ENCODE data around the gene TBX21.
A peak's percentile ranks its signal among the peaks of the same experiment; 100 is the strongest.

Gene TBX21

DNA sequence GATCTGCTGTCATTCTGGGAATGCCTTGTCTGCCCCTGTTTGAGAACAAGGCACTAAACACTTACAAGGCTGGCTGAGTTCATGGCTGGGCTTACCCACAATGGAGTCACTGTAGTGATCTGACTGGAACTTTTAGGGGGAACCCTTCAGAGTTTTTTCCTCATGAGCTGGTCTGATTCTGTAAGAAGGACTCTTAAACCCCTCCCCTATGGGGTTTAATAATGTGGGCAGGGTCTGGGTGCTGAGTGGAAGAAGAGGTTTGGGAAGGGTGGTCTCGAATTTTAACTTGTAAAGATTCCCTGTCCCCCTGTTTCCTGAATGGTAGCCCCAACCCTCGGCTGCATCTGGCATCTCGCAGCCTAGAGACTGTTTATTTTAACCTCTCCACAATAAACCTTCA lies 58.0 kb downstream of the TBX21 start:
- TF ChIP-seq PRDM10 (tag by site-specific recombination; IDR thresholded peaks at IDR 0.05) (peak; percentile 98), ZFP37 (tag by site-specific recombination; IDR thresholded peaks at IDR 0.05) (no peak), ZNF624 (tag by site-specific recombination; IDR thresholded peaks at IDR 0.05) (no peak), ZNF692 (tag by site-specific recombination; IDR thresholded peaks at IDR 0.05) (no peak)
- H3K4me3 ChIP-seq (ENCODE audit: low read depth, low read length) = no peak overlapping the region
- CTCF ChIA-PET = interaction anchor here (0.6 to 1.1 kb wide), 3 partner anchors 25 to 56 kb away, joined by 3 to 4 read pairs (median 3); no protein-coding TSS in a partner anchor

GRCh38 chr17:47792457-47792856 lies 59.4 kb downstream of the TBX21 start:
- Histone ChIP-seq H3K9me3 (ENCODE audit: control insufficient read depth, insufficient read depth, low read depth, low read length) (no peaks in the 10 kb centered on the region), H3K4me3 (ENCODE audit: low read depth, low read length) (no peak overlapping the region), H3K36me3 (ENCODE audit: control insufficient read depth in 2 of 2, insufficient read depth in 1 of 2, low read length in 2 of 2) (no peaks in the 10 kb centered on the region), H3K4me1 (ENCODE audit: control insufficient read depth, insufficient read depth, low read length) (0 out of 2 replicates have a peak, but pooled peaks cover 2% of the 10 kb centered on the region), H3K27ac (ENCODE audit: extremely low read depth, low read depth, low read length) (no peak overlapping the region)
- POLR2A ChIA-PET = no interaction called here
- CTCF ChIA-PET = interaction anchor here (0.6 to 1.2 kb wide), 3 partner anchors 16 to 58 kb away, joined by 3 read pairs; no protein-coding TSS in a partner anchor
- TF ChIP-seq, protein P1, sequence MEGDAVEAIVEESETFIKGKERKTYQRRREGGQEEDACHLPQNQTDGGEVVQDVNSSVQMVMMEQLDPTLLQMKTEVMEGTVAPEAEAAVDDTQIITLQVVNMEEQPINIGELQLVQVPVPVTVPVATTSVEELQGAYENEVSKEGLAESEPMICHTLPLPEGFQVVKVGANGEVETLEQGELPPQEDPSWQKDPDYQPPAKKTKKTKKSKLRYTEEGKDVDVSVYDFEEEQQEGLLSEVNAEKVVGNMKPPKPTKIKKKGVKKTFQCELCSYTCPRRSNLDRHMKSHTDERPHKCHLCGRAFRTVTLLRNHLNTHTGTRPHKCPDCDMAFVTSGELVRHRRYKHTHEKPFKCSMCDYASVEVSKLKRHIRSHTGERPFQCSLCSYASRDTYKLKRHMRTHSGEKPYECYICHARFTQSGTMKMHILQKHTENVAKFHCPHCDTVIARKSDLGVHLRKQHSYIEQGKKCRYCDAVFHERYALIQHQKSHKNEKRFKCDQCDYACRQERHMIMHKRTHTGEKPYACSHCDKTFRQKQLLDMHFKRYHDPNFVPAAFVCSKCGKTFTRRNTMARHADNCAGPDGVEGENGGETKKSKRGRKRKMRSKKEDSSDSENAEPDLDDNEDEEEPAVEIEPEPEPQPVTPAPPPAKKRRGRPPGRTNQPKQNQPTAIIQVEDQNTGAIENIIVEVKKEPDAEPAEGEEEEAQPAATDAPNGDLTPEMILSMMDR (tag by site-specific recombination; IDR thresholded peaks at IDR 0.05) = no peak
- TF ChIP-seq ZNF664 (tag by site-specific recombination; IDR thresholded peaks at IDR 0.05) = peak; percentile 98

More for the DNA sequence above, 58.0 kb downstream of the TBX21 start:
- no peak overlapping the region for H3K27ac ChIP-seq (ENCODE audit: extremely low read depth, low read depth, low read length)
- no peaks in the 10 kb centered on the region for H3K36me3 ChIP-seq (ENCODE audit: control insufficient read depth in 2 of 2, insufficient read depth in 1 of 2, low read length in 2 of 2)
- POLR2A ChIA-PET = no interaction called here
- H3K4me1 ChIP-seq (ENCODE audit: control insufficient read depth, insufficient read depth, low read length) = 0 out of 2 replicates have a peak, but pooled peaks cover 2% of the 10 kb centered on the region
- H3K9me3 ChIP-seq (ENCODE audit: control insufficient read depth, insufficient read depth, low read depth, low read length) = no peaks in the 10 kb centered on the region

DNA sequence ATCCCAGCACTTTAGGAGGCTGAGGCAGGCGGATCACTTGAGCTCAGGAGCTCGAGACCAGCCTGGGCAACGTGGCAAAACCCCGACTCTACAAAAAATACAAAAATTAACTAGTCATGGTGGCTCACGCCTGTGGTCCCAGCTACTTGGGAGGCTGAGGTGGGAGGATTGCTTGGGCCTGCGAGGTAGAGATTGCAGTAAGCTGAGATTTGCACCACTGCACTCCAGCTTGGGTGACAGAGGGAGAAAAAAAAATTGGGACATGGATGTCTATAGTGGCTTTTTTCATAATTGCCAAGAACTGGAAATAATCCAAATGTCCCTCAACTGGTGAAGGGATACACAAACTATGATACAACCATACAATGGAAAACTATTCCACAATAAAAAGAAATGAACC lies 59.9 kb downstream of the TBX21 start:
- Histone ChIP-seq H3K36me3 (ENCODE audit: control insufficient read depth in 2 of 2, insufficient read depth in 1 of 2, low read length in 2 of 2) (no peaks in the 10 kb centered on the region), H3K4me1 (ENCODE audit: control insufficient read depth, insufficient read depth, low read length) (0 out of 2 replicates have a peak, but pooled peaks cover 2% of the 10 kb centered on the region), H3K4me3 (ENCODE audit: low read depth, low read length) (no peak overlapping the region), H3K27ac (ENCODE audit: extremely low read depth, low read depth, low read length) (no peak overlapping the region), H3K9me3 (ENCODE audit: control insufficient read depth, insufficient read depth, low read depth, low read length) (no peaks in the 10 kb centered on the region)
- TF ChIP-seq ZNF350 (tag by site-specific recombination; IDR thresholded peaks at IDR 0.05) (no peak), ZNF324 (tag by site-specific recombination; IDR thresholded peaks at IDR 0.05) (no peak), ZNF133 (tag by site-specific recombination; IDR thresholded peaks at IDR 0.05) (no peak), GLIS1 (tag by site-specific recombination; IDR thresholded peaks at IDR 0.05) (no peak), ZNF843 (tag by site-specific recombination; IDR thresholded peaks at IDR 0.05) (no peak), ZNF26 (tag by site-specific recombination; IDR thresholded peaks at IDR 0.05) (no peak), ZNF521 (tag by site-specific recombination; IDR thresholded peaks at IDR 0.05) (no peak), ZNF37A (tag by site-specific recombination; IDR thresholded peaks at IDR 0.05) (no peak), ZNF423 (tag by site-specific recombination; IDR thresholded peaks at IDR 0.05) (no peak), GFI1B (tag by site-specific recombination; IDR thresholded peaks at IDR 0.05) (no peak), ZBTB17 (tag by site-specific recombination; IDR thresholded peaks at IDR 0.05) (no peak), FEZF1 (tag by site-specific recombination; IDR thresholded peaks at IDR 0.05) (no peak), ZNF658 (tag by site-specific recombination; IDR thresholded peaks at IDR 0.05) (no peak), ZNF302 (tag by site-specific recombination; IDR thresholded peaks at IDR 0.05; ENCODE audit: low read depth) (no peak)
- TF ChIP-seq, protein P2, sequence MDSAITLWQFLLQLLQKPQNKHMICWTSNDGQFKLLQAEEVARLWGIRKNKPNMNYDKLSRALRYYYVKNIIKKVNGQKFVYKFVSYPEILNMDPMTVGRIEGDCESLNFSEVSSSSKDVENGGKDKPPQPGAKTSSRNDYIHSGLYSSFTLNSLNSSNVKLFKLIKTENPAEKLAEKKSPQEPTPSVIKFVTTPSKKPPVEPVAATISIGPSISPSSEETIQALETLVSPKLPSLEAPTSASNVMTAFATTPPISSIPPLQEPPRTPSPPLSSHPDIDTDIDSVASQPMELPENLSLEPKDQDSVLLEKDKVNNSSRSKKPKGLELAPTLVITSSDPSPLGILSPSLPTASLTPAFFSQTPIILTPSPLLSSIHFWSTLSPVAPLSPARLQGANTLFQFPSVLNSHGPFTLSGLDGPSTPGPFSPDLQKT (IDR thresholded peaks at IDR 0.05; ENCODE audit: borderline replicate concordance, low read depth, low read length) = no peak
- ChIA-PET POLR2A (no interaction called here), CTCF (interaction anchor here (0.6 to 1.2 kb wide), 5 partner anchors 9 to 57 kb away, joined by 3 to 7 read pairs (median 3); no protein-coding TSS in a partner anchor)

Measured in HEK293 (cell line).